Vagina (tissue), 2 donors: ENCODE measurements around the gene MORF4L1. TPM values are rescaled to one million over a fixed set of nuclear protein-coding genes. Genes with fewer than 3 reads are reported as not detected.

Experiments
- DNase-seq, 2 donors: peaks; one replicate each; pipeline ENCODE4 v3.0.0-alpha.2; 2017; ENCODE audit errors: extremely low spot score in 2 of 2
- H3K27ac ChIP-seq: fragments of 200-600 bp; sonication (generic); one replicate; pipeline ENCODE4 v1.5.1; 2019
- H3K27me3 ChIP-seq: fragments of 200-600 bp; sonication (generic); one replicate; pipeline ENCODE4 v1.5.1; 2019
- H3K36me3 ChIP-seq, 2 donors: fragments of 200-600 bp; sonication (generic); one replicate each; pipeline ENCODE4 v1.5.1; 2017 to 2019
- H3K4me1 ChIP-seq: fragments of 200-600 bp; sonication (generic); one replicate; pipeline ENCODE4 v1.5.1; 2019
- H3K4me3 ChIP-seq, 2 donors: fragments of 200-600 bp; sonication (generic); 1 replicate in 1 of 2; 2 replicates in 1 of 2; pipeline ENCODE4 v1.5.1; 2016 to 2019
- H3K9me3 ChIP-seq: fragments of 200-600 bp; sonication (generic); one replicate; pipeline ENCODE4 v1.5.1; 2019
- POLR2A ChIP-seq, 2 donors: fragments of 450-650 bp; IDR thresholded peaks; one replicate each; pipeline ENCODE4 v1.6.1; 2017; ENCODE audit warnings: antibody characterized with exemption in 2 of 2, mild to moderate bottlenecking in 2 of 2, moderate library complexity in 2 of 2
- POLR2AphosphoS5 ChIP-seq, 2 donors: sonication (generic); formaldehyde crosslinking; IDR thresholded peaks; one replicate each; pipeline ENCODE4 v1.9.0; 2017; ENCODE audit warnings: antibody characterized with exemption in 2 of 2, mild to moderate bottlenecking in 2 of 2, low read depth in 1 of 2; ENCODE audit not compliant: insufficient read depth in 1 of 2
- intact Hi-C: fragments of 100-400 bp; cut with DNase I; formaldehyde crosslinking; loops from one replicate; pipeline ENCODE4 v1.15.1; 2023
- total RNA-seq: library from RNA; depleted of rRNA; stranded (reverse); fragments of >200 nt; gene quantifications from one replicate; pipeline ENCODE4 v1.2.3, GENCODE V29; 2016
- TF ChIP-seq, protein P1 (sequence below), 3 experiments: fragments of 450-650 bp in 2 of 3; fragments of 200-600 bp in 1 of 3; sonication (generic) in 1 of 3; IDR thresholded peaks; one replicate each; pipeline ENCODE4 v1.5.1; 2017 to 2019; ENCODE audit warnings: antibody characterized with exemption in 3 of 3, mild to moderate bottlenecking in 2 of 3, moderate library complexity in 2 of 3

MORF4L1 gene
- total RNA-seq, 1 donor from 2014 or later: 170 TPM

DNA sequence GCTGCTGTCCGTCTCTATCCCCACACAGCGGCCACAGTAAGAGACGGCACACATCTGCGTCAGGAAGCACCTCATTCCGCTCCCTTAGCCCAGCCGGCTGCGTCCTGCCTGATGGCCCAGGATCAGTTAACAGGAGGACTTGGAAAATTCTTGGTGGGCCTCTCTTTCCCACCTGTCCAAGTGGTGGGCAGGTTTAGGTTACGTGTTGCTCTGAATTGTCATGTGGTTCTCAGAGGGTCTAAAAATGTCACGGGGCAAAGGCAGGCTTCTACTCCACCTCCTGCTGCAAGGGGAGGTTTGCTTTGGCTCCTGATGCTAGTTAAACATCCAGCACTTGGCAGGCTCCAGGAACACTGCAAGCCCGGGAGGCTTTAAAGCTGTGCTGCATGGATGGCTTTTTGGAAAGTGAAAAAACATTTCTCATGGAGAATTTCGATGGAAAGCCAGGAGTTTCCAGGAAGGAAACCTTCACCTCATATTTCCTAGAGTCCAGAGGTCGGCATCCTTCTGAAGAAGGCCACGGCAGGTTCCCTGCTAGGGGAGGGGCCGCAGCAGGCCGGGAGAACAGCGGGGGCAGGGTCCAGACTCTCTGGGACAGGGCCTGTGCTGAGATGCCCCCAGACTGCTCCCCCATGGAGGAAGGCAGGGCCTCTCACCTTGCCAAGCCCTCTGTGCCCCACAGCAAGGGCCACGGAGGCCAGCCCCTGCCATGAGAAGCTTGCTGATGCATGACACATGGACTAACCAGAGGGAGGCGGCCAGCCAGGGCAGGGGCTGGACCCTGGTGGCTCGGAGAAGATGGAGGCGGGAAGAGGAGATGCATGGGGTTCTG is 61.3 kb downstream of the MORF4L1 start:
- Histone ChIP-seq H3K27me3 (no peaks in the 10 kb centered on the region), H3K27ac (peak overlapping the region; percentile 51), H3K4me3 (no peak overlapping the region), H3K9me3 (no peaks in the 10 kb centered on the region), H3K36me3 (no peaks in the 10 kb centered on the region), H3K4me1 (peaks cover 57% of the 10 kb centered on the region)
- TF ChIP-seq POLR2A (IDR thresholded peaks at IDR 0.05) (no peak), POLR2AphosphoS5 (IDR thresholded peaks at IDR 0.05; ENCODE audit: insufficient read depth in 1 of 2, low read depth in 1 of 2) (peak in 1 of 2 donors; percentile 14)
- TF ChIP-seq, protein P1, sequence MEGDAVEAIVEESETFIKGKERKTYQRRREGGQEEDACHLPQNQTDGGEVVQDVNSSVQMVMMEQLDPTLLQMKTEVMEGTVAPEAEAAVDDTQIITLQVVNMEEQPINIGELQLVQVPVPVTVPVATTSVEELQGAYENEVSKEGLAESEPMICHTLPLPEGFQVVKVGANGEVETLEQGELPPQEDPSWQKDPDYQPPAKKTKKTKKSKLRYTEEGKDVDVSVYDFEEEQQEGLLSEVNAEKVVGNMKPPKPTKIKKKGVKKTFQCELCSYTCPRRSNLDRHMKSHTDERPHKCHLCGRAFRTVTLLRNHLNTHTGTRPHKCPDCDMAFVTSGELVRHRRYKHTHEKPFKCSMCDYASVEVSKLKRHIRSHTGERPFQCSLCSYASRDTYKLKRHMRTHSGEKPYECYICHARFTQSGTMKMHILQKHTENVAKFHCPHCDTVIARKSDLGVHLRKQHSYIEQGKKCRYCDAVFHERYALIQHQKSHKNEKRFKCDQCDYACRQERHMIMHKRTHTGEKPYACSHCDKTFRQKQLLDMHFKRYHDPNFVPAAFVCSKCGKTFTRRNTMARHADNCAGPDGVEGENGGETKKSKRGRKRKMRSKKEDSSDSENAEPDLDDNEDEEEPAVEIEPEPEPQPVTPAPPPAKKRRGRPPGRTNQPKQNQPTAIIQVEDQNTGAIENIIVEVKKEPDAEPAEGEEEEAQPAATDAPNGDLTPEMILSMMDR (IDR thresholded peaks at IDR 0.05): no peak
- DNase-seq: peak in 1 of 2 donors; percentile 88
- intact Hi-C loops: no loop called here

DNA sequence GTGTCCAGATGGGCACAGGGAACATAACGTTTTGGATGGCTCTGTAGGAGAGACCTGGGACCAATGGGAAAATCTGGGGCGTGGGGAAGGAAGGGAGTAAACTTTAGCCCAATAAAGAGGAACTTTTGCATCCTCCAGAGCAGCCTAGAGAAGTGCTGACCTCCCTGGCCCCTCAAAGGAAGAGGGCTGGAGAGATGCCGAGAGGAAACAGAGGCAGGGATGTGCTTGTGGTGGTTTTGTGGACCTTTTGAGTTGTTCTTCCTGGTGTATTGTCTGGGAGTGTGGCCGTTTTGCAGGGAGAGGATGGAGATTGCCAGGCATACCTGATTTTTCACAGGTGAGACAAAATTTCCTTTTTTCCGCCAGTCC is 61.9 kb downstream of the MORF4L1 start:
- H3K27ac ChIP-seq: peak overlapping the region; percentile 51
- no peak for TF ChIP-seq POLR2AphosphoS5 (IDR thresholded peaks at IDR 0.05; ENCODE audit: insufficient read depth in 1 of 2, low read depth in 1 of 2)
- no peak for TF ChIP-seq POLR2A (IDR thresholded peaks at IDR 0.05)
- TF ChIP-seq, protein P1 (IDR thresholded peaks at IDR 0.05): no peak
- H3K36me3 ChIP-seq: no peaks in the 10 kb centered on the region
- H3K4me3 ChIP-seq: no peak overlapping the region
- intact Hi-C loops: no loop called here
- H3K4me1 ChIP-seq: peaks cover 52% of the 10 kb centered on the region
- no peak for DNase-seq
- H3K27me3 ChIP-seq: no peaks in the 10 kb centered on the region
- no peaks in the 10 kb centered on the region for H3K9me3 ChIP-seq

DNA sequence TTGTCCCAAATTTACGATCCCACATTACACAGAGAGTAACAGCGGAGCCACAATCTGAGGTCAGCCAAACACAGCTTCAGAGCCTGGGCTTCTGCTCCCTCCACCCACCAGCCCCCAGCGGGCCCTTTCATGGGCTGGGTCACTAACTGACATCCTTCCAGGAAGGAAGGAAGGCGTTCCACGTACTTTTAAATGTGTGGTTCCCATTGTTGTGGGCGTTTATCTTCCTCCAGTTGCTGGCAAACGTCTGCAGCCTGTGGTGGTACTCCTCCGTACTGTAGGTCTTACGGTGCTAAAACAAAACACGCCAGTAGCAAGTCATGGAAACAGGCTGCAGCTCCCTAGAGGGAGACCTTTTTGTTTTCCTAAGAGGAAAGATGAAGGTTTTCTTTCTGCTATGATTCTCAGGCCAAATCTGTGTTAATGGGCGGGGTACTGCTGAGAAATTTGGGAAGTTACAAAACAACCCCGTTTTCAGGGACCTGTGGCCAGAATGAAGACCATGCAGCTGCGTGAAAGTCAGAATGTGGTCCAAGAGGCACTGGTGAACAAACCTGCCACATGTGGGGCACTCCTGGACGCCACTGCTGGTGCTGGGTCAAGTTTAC is 64.5 kb downstream of the MORF4L1 start:
- Histone ChIP-seq H3K4me3 (no peak overlapping the region), H3K27ac (peak overlapping the region; percentile 15), H3K9me3 (no peaks in the 10 kb centered on the region), H3K27me3 (no peaks in the 10 kb centered on the region), H3K4me1 (peaks cover 26% of the 10 kb centered on the region), H3K36me3 (no peaks in the 10 kb centered on the region)
- intact Hi-C loops: no loop called here
- TF ChIP-seq POLR2AphosphoS5 (IDR thresholded peaks at IDR 0.05; ENCODE audit: insufficient read depth in 1 of 2, low read depth in 1 of 2): no peak
- no peak for TF ChIP-seq POLR2A (IDR thresholded peaks at IDR 0.05)
- TF ChIP-seq, protein P1 (IDR thresholded peaks at IDR 0.05): no peak
- no peak for DNase-seq

DNA sequence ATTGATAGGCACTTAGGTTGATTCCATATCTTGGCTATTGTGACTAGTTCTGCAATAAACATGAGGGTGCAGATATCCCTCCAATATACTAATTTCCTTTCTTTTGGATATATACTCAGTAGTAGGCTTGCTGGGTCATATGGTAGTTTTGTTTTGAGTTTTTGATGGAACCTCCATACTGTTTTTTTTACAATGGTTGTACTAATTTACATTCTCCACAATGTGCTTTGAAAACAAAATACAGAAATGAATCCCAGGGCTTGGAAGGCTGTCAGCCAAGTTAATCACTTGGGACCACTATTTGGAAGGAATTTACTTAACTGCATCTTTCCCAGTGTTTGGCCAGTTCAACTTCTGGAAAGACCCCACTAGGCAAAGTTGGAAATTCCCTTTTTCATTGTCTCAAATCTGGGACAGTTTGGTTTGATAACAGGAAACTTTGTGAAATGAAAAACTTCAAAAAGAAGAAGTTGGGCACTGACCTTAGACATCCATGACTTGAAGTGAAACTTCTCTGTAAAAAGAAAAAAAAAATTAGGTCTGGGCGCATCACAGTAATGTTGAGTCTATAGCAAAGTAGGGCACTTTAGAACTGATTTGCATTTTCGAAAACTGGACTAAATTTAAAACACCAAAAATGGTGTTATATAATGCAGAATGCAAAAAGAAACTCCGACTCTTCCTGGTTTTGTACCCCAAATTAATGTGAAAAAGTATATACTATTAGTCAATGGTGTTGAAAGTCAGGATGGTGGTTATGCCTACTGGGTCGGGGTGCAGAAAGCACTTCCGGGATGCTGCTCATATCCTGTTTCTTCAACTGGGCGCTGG is 66.2 kb downstream of the MORF4L1 start:
- no peak overlapping the region for H3K4me3 ChIP-seq
- H3K36me3 ChIP-seq: no peaks in the 10 kb centered on the region
- peak overlapping the region; percentile 26 for H3K27ac ChIP-seq
- H3K4me1 ChIP-seq: peaks cover 22% of the 10 kb centered on the region
- no peak for DNase-seq
- H3K27me3 ChIP-seq: no peaks in the 10 kb centered on the region
- no peak for TF ChIP-seq POLR2A (IDR thresholded peaks at IDR 0.05)
- TF ChIP-seq, protein P1 (IDR thresholded peaks at IDR 0.05): no peak
- no peak for TF ChIP-seq POLR2AphosphoS5 (IDR thresholded peaks at IDR 0.05; ENCODE audit: insufficient read depth in 1 of 2, low read depth in 1 of 2)
- no peaks in the 10 kb centered on the region for H3K9me3 ChIP-seq
- intact Hi-C loops: no loop called here
